Upper lobe of right lung (tissue), 1 donor: ENCODE measurements around the gene DIDO1. TPM values are rescaled to one million over a fixed set of nuclear protein-coding genes. Genes with fewer than 3 reads are reported as not detected.
A peak's percentile ranks its signal among the peaks of the same experiment; 100 is the strongest.
"Not testable (repeated sequence)": the region's sequence is repeated elsewhere in the genome, so short reads cannot be mapped to it uniquely, and the experiment has no call there.

Experiments
- ATAC-seq: fragments of 200-7000 bp; cut with Tn5 transposase; one replicate; pipeline ENCODE4 v1.9.1; 2020; ENCODE audit warnings: mild to moderate bottlenecking, moderate library complexity
- DNase-seq: peaks from one replicate; pipeline ENCODE4 v3.0.0-alpha.2; 2020
- H3K27ac ChIP-seq: fragments of 200-600 bp; one replicate; pipeline ENCODE4 v1.8.0; 2022
- H3K27me3 ChIP-seq: fragments of 200-600 bp; one replicate; pipeline ENCODE4 v1.8.0; 2022; ENCODE audit warnings: mild to moderate bottlenecking
- H3K36me3 ChIP-seq: fragments of 200-600 bp; one replicate; pipeline ENCODE4 v1.8.0; 2022
- H3K4me1 ChIP-seq: fragments of 200-600 bp; one replicate; pipeline ENCODE4 v1.8.0; 2022
- H3K4me3 ChIP-seq: fragments of 200-600 bp; one replicate; pipeline ENCODE4 v1.8.0; 2022; ENCODE audit warnings: mild to moderate bottlenecking
- H3K9me3 ChIP-seq: fragments of 200-600 bp; one replicate; pipeline ENCODE4 v1.8.0; 2022
- intact Hi-C: fragments of 100-400 bp; cut with DNase I; formaldehyde crosslinking; loops from one replicate; pipeline ENCODE4 v1.11.0; 2022
- total RNA-seq: library from RNA; stranded (reverse); fragmentation: NEBNext Ultra II Directional; extraction: Animal tissue kit (Norgen Biotek cat#: 25700); gene quantifications from one replicate; pipeline ENCODE4 v1.2.1, GENCODE V29; 2021
- TF ChIP-seq, protein P1 (sequence below): fragments of 200-600 bp; IDR thresholded peaks from one replicate; pipeline ENCODE4 v1.8.0; 2022; ENCODE audit warnings: antibody characterized with exemption
- donor health status: DM: no; HTN: yes; CAD: no; lungs with severe emphysema.

Gene DIDO1
- total RNA-seq, 1 donor from 2014 or later, result 55.5 TPM

- H3K9me3 ChIP-seq, H3K27ac ChIP-seq, ATAC-seq, H3K36me3 ChIP-seq, H3K4me3 ChIP-seq, intact Hi-C loops, H3K27me3 ChIP-seq: not testable (repeated sequence)
- H3K4me1 ChIP-seq, result peaks cover 19% of the 10 kb centered on the region
- DNase-seq, result peak; percentile 82
- TF ChIP-seq, protein P1, sequence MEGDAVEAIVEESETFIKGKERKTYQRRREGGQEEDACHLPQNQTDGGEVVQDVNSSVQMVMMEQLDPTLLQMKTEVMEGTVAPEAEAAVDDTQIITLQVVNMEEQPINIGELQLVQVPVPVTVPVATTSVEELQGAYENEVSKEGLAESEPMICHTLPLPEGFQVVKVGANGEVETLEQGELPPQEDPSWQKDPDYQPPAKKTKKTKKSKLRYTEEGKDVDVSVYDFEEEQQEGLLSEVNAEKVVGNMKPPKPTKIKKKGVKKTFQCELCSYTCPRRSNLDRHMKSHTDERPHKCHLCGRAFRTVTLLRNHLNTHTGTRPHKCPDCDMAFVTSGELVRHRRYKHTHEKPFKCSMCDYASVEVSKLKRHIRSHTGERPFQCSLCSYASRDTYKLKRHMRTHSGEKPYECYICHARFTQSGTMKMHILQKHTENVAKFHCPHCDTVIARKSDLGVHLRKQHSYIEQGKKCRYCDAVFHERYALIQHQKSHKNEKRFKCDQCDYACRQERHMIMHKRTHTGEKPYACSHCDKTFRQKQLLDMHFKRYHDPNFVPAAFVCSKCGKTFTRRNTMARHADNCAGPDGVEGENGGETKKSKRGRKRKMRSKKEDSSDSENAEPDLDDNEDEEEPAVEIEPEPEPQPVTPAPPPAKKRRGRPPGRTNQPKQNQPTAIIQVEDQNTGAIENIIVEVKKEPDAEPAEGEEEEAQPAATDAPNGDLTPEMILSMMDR, result peak; percentile 59
Measured at GRCh38 chr20:62873681-62874031, 52.6 kb downstream of the DIDO1 start.

- DNase-seq (no peak), ATAC-seq (no peak)
- intact Hi-C loops, result no loop called here
- TF ChIP-seq, protein P1, result no peak
- Histone ChIP-seq H3K27me3 (no peaks in the 10 kb centered on the region), H3K4me1 (peaks cover 19% of the 10 kb centered on the region), H3K9me3 (no peaks in the 10 kb centered on the region), H3K27ac (no peak overlapping the region), H3K36me3 (no peaks in the 10 kb centered on the region), H3K4me3 (no peak overlapping the region)
Measured at GRCh38 chr20:62873280-62873679, 53.0 kb downstream of the DIDO1 start.

- no peak for DNase-seq
- Histone ChIP-seq H3K36me3 (no peaks in the 10 kb centered on the region), H3K4me1 (peaks cover 19% of the 10 kb centered on the region), H3K9me3 (no peaks in the 10 kb centered on the region), H3K4me3 (no peak overlapping the region), H3K27ac (no peak overlapping the region), H3K27me3 (no peaks in the 10 kb centered on the region)
- ATAC-seq, result no peak
- TF ChIP-seq, protein P1, result no peak
- intact Hi-C loops, result no loop called here
Measured at GRCh38 chr20:62872862-62873261, 53.4 kb downstream of the DIDO1 start.

DNA sequence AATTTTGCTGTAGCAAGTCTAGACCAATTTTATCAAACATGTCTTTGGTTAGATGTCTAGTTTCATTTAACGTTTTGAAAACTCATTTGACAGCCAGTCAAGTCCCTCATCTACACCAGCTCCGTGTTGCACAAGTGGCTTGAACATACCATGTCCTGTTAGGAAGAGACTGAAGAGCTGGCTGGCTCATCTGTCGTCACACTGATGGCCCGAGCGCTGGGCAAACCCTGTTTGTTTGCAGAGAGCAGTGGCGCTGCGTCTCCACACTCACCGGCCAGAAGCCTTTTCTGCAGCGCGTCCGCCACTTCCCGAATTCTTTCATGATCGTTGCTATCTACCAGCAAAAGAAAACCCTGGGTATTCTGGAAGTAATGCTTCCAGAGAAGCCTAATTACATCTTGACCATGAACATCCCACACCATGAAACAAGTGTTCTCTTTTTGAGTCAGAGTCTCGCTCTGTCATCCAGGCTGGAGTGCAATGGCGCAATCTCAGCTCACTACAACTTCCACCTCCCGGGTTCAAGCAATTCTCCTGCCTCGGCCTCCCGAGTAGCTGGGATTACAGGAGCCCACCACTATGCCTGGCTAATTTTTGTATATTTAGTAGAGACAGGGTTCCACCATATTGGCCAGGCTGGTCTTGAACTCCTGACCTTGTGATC lies 54.0 kb downstream of the DIDO1 start:
- Histone ChIP-seq H3K27me3 (no peaks in the 10 kb centered on the region), H3K9me3 (no peaks in the 10 kb centered on the region), H3K36me3 (no peaks in the 10 kb centered on the region), H3K4me3 (no peak overlapping the region), H3K4me1 (peaks cover 16% of the 10 kb centered on the region), H3K27ac (no peak overlapping the region)
- no peak for DNase-seq
- ATAC-seq, result no peak
- intact Hi-C loops, result no loop called here
- TF ChIP-seq, protein P1, result no peak

- intact Hi-C loops, result no loop called here
- TF ChIP-seq, protein P1, result no peak
- Histone ChIP-seq H3K27ac (no peak overlapping the region), H3K4me3 (no peak overlapping the region), H3K9me3 (no peaks in the 10 kb centered on the region), H3K4me1 (peaks cover 10% of the 10 kb centered on the region), H3K36me3 (no peaks in the 10 kb centered on the region), H3K27me3 (no peaks in the 10 kb centered on the region)
- ATAC-seq, result no peak
- no peak for DNase-seq
Measured at GRCh38 chr20:62864207-62864606, 62.1 kb downstream of the DIDO1 start.
